A549 (cell line): ENCODE data around the gene RBBP9. TPM values are rescaled to one million over a fixed set of nuclear protein-coding genes. Genes with fewer than 3 reads are reported as not detected.
A peak's percentile ranks its signal among the peaks of the same experiment; 100 is the strongest.

Source experiments
- ATAC-seq, 2 experiments: fragments of 200-7000 bp in 1 of 2; fragments of >200 bp in 1 of 2; cut with Nextera tagmentation in 1 of 2; cut with Tn5 transposase in 1 of 2; 3 replicates each; pipeline versions ENCODE4 v1.8.0 to v1.9.1; 2018 to 2020; ENCODE audit warnings: mild to moderate bottlenecking in 1 of 2, moderate library complexity in 1 of 2
- CTCF ChIA-PET: fragments of 300-600 bp; sonication (Branson Sonifier 250); formaldehyde crosslinking; extraction: SDS; loops from one replicate; lab custom pipeline; 2021; ENCODE audit warnings: antibody characterized with exemption, inconsistent platforms; lab: Yijun Ruan, JAX
- POLR2A ChIA-PET: fragments of 350-600 bp; formaldehyde crosslinking; extraction: SDS; loops from one replicate; lab custom pipeline; 2021; ENCODE audit warnings: antibody characterized with exemption, inconsistent platforms; lab: Yijun Ruan, JAX
- DNase-seq, 2 experiments: peaks; one replicate each; pipeline versions ENCODE4 v3.0.0 to v3.0.0-alpha.2; 2011 to 2016; ENCODE audit warnings: low read depth in 1 of 2, low spot score in 1 of 2
- FAIRE-seq: peaks from 2 replicates; lab custom pipeline; 2011; peaks lifted over from hg19 to GRCh38; lab: Jason Lieb, UNC
- H3K27ac ChIP-seq, 2 experiments: fragments of >200 bp; sonication (Bioruptor Twin); formaldehyde crosslinking; 3 replicates each; pipeline ENCODE4 v1.5.1; 2016 to 2017
- H3K4me1 ChIP-seq: fragments of >200 bp; sonication (Bioruptor Twin); formaldehyde crosslinking; 3 replicates; pipeline ENCODE4 v1.6.1; 2016
- H3K4me2 ChIP-seq: fragments of >200 bp; sonication (Bioruptor Twin); formaldehyde crosslinking; 3 replicates; pipeline ENCODE4 v1.6.1; 2016
- H3K4me3 ChIP-seq: fragments of >200 bp; sonication (Bioruptor Twin); formaldehyde crosslinking; 3 replicates; pipeline ENCODE4 v1.5.1; 2016
- H3K9me3 ChIP-seq: fragments of >200 bp; sonication (Bioruptor Twin); formaldehyde crosslinking; 3 replicates; pipeline ENCODE4 v1.6.1; 2016
- CBX2 ChIP-seq: fragments of 200-600 bp; sonication (generic); IDR thresholded peaks from 2 replicates; pipeline ENCODE4 v1.6.1; 2016; ENCODE audit warnings: low read depth, mild to moderate bottlenecking, borderline replicate concordance
- CHD2 ChIP-seq: fragments of 150-350 bp; IDR thresholded peaks from 2 replicates; pipeline ENCODE4 v1.6.1; 2014; ENCODE audit warnings: low read length; ENCODE audit not compliant: partially characterized antibody
- EHF ChIP-seq: fragments of 250-450 bp; sonication (Bioruptor Pico); IDR thresholded peaks from 2 replicates; pipeline ENCODE4 v1.5.0; 2020; ENCODE audit warnings: mild to moderate bottlenecking
- EHMT2 ChIP-seq: fragments of 200-600 bp; sonication (generic); IDR thresholded peaks from 2 replicates; pipeline ENCODE4 v1.6.1; 2016; ENCODE audit warnings: antibody characterized with exemption, low read depth, mild to moderate bottlenecking, moderate library complexity
- ESRRA ChIP-seq: fragments of 150-350 bp; IDR thresholded peaks from 2 replicates; pipeline ENCODE4 v1.6.1; 2014; ENCODE audit warnings: mild to moderate bottlenecking, low read length, borderline replicate concordance
- FOSB ChIP-seq: fragments of 250-450 bp; sonication (Bioruptor Pico); IDR thresholded peaks from 2 replicates; pipeline ENCODE4 v1.5.0; 2020; ENCODE audit warnings: mild to moderate bottlenecking, moderate library complexity
- HES2 ChIP-seq: fragments of >200 bp; sonication (Bioruptor Twin); formaldehyde crosslinking; IDR thresholded peaks from 2 replicates; pipeline ENCODE4 v1.6.1; 2016
- HMGXB4 ChIP-seq: fragments of 250-450 bp; sonication (Bioruptor Pico); IDR thresholded peaks from 2 replicates; pipeline ENCODE4 v1.5.0; 2021; ENCODE audit warnings: mild to moderate bottlenecking, moderate library complexity, borderline replicate concordance
- HOXB13 ChIP-seq: fragments of 250-450 bp; sonication (Bioruptor Pico); IDR thresholded peaks from 2 replicates; pipeline ENCODE4 v1.5.0; 2020; ENCODE audit warnings: low read depth, mild to moderate bottlenecking, moderate library complexity
- HOXB5 ChIP-seq: fragments of 250-450 bp; sonication (Bioruptor Pico); IDR thresholded peaks from 2 replicates; pipeline ENCODE4 v1.5.0; 2020; ENCODE audit warnings: mild to moderate bottlenecking, moderate library complexity
- JUNB ChIP-seq: fragments of >200 bp; sonication (Bioruptor Twin); formaldehyde crosslinking; IDR thresholded peaks from 2 replicates; pipeline ENCODE4 v1.6.1; 2016
- KDM5A ChIP-seq: fragments of 200-600 bp; sonication (generic); IDR thresholded peaks from 2 replicates; pipeline ENCODE4 v1.6.1; 2016; ENCODE audit warnings: antibody characterized with exemption, mild to moderate bottlenecking
- MAFK ChIP-seq: fragments of 450-650 bp; IDR thresholded peaks from 2 replicates; pipeline ENCODE4 v1.6.1; 2014; ENCODE audit not compliant: partially characterized antibody
- MAX ChIP-seq: IDR thresholded peaks from 2 replicates; pipeline ENCODE4 v1.6.1; 2012
- MYC ChIP-seq: IDR thresholded peaks from 2 replicates; pipeline ENCODE4 v1.6.1; 2012; ENCODE audit warnings: mild to moderate bottlenecking, inconsistent platforms, low read length, improper control_type of control experiment, borderline replicate concordance
- NFE2L2 ChIP-seq: fragments of 150-350 bp; conservative IDR thresholded peaks from 2 replicates; pipeline ENCODE4 v1.6.1; 2014; ENCODE audit warnings: low read length
- PBX3 ChIP-seq: IDR thresholded peaks from 2 replicates; pipeline ENCODE4 v1.6.1; 2012
- POLR2A ChIP-seq: IDR thresholded peaks from 2 replicates; pipeline ENCODE4 v1.6.1; 2012; ENCODE audit warnings: mild to moderate bottlenecking, low read length
- POLR2AphosphoS2 ChIP-seq: conservative IDR thresholded peaks from 2 replicates; pipeline ENCODE4 v1.6.1; 2012; ENCODE audit warnings: low read length, improper control_type of control experiment, inconsistent platforms
- RFX5 ChIP-seq: fragments of 450-650 bp; IDR thresholded peaks from 2 replicates; pipeline ENCODE4 v1.7.1; 2014; ENCODE audit warnings: antibody characterized with exemption, mild to moderate bottlenecking, moderate library complexity
- RNF2 ChIP-seq: fragments of 200-600 bp; sonication (generic); IDR thresholded peaks from 2 replicates; pipeline ENCODE4 v1.6.1; 2016; ENCODE audit warnings: low read depth, mild to moderate bottlenecking, antibody characterized with exemption, moderate library complexity, borderline replicate concordance
- USF2 ChIP-seq: fragments of 450-650 bp; IDR thresholded peaks from 2 replicates; pipeline ENCODE4 v1.6.1; 2014; ENCODE audit warnings: antibody characterized with exemption
- WGBS: methylation state at CpG from one replicate; pipeline ENCODE4 v1.1.6; 2017; ENCODE audit errors: missing lambda C conversion rate; 5-methylcytosine and 5-hydroxymethylcytosine counted together
- polyA plus RNA-seq, 4 experiments: library from polyadenylated mRNA; depleted of rRNA in 3 of 4; stranded (reverse); fragments of >200 nt; fragmentation: RNase III in 1 of 4; extraction: RNeasy Plus Mini Kit Qiagen cat#74134 plus additional on column Dnase treatment in 1 of 4; gene quantifications; 2 replicates in 3 of 4; 3 replicates in 1 of 4; pipeline ENCODE4 v1.2.3, GENCODE V29; 2011 to 2017

Gene RBBP9
- polyA plus RNA-seq, 2 of the 4 experiments (the other 2 are of a cell fraction), result 20.7 to 41.1 TPM

GRCh38 chr20:18496740-18497592 lies at the start of gene RBBP9 (continued):
- TF ChIP-seq POLR2AphosphoS2 (no peak), MAFK (no peak), EHMT2 (no peak), MAX (peak; percentile 72), USF2 (no peak), POLR2A (peak; percentile 92), ESRRA (no peak), PBX3 (0 out of 2 replicates have a peak, but pooled peaks have one; percentile 12), HES2 (no peak), HOXB13 (CRISPR knock-in tag) (no peak), JUNB (no peak), RFX5 (no peak), EHF (CRISPR knock-in tag) (no peak), HOXB5 (CRISPR knock-in tag) (no peak), CBX2 (no peak), HMGXB4 (no peak), KDM5A (no peak; the same call in 1 of the 2 replicates), FOSB (CRISPR knock-in tag) (no peak), MYC (no peak; the same call in 1 of the 2 replicates), RNF2 (no peak), CHD2 (no peak)

- ChIA-PET CTCF (no interaction called here), POLR2A (interaction anchor here (1.4 kb wide), 1 partner anchor 21 kb away, joined by 3 read pairs; no protein-coding TSS in a partner anchor)
- DNase-seq (no peak), FAIRE-seq (no peak), ATAC-seq (no peak)
- no peak for TF ChIP-seq POLR2AphosphoS2
- no peak for TF ChIP-seq NFE2L2
- no peak for TF ChIP-seq JUNB
- no peak for TF ChIP-seq CBX2
- Histone ChIP-seq H3K4me2 (no peak overlapping the region), H3K4me1 (peaks cover 18% of the 10 kb centered on the region), H3K9me3 (no peaks in the 10 kb centered on the region), H3K27ac (no peak overlapping the region), H3K4me3 (no peak overlapping the region)
- WGBS, result 94% methylated on average over 1 of the region's 1 CpG
Measured at GRCh38 chr20:18545566-18545965, 48.5 kb upstream of the RBBP9 start.
